ENCODE measurements around the gene IL17RD.
"Not testable (repeated sequence)": the region's sequence is repeated elsewhere in the genome, so short reads cannot be mapped to it uniquely, and the experiment has no call there.

- not testable (repeated sequence) for TF ChIP-seq POLR2A, CTCF (IDR thresholded peaks at IDR 0.05)
Observed at GRCh38 chr3:57083266-57083995, 81.7 kb downstream of the IL17RD start.
